ENCODE data around the gene C6orf141. TPM values are rescaled to one million over a fixed set of nuclear protein-coding genes. Genes with fewer than 3 reads are reported as not detected.

C6orf141 gene
- total RNA-seq = 10 to 100 TPM in 1 of 4 donors, 1 to 10 TPM in 3; 2.8 to 25.2 (median 4.8) TPM

GRCh38 chr6:49550492-49551077, at the start of gene C6orf141:
Gene C6orf141, plus strand, starts transcription at chr6:49550668. Its CDS starts 125 bp downstream, at chr6:49550793.
- no peak for TF ChIP-seq CTCF (IDR thresholded peaks at IDR 0.05)
- DNase-seq (ENCODE audit: low spot score) (no peak), ATAC-seq (ENCODE audit: low FRiP score) (peak; percentile 79)

GRCh38 chr6:49504666-49505065, 45.8 kb upstream of the C6orf141 start:
- DNase-seq (ENCODE audit: low spot score) (no peak), ATAC-seq (ENCODE audit: low FRiP score) (no peak)
- TF ChIP-seq CTCF (IDR thresholded peaks at IDR 0.05) = no peak

GRCh38 chr6:49506569-49507111, 43.8 kb upstream of the C6orf141 start:
- TF ChIP-seq CTCF (IDR thresholded peaks at IDR 0.05) = no peak
- DNase-seq (ENCODE audit: low spot score) (no peak), ATAC-seq (ENCODE audit: low FRiP score) (no peak)

GRCh38 chr6:49509342-49509741, 41.1 kb upstream of the C6orf141 start:
- TF ChIP-seq CTCF (IDR thresholded peaks at IDR 0.05) = no peak
- ATAC-seq (ENCODE audit: low FRiP score) = no peak
- DNase-seq (ENCODE audit: low spot score) = no peak

- DNase-seq (ENCODE audit: low spot score) (no peak), ATAC-seq (ENCODE audit: low FRiP score) (no peak)
- no peak for TF ChIP-seq CTCF (IDR thresholded peaks at IDR 0.05)
Observed at GRCh38 chr6:49513153-49513989, 37.1 kb upstream of the C6orf141 start.

GRCh38 chr6:49514571-49515484, 35.6 kb upstream of the C6orf141 start:
- ATAC-seq (ENCODE audit: low FRiP score) = no peak
- no peak for DNase-seq (ENCODE audit: low spot score)
- no peak for TF ChIP-seq CTCF (IDR thresholded peaks at IDR 0.05)
